PFSK-1 (cell line): Measurements from ENCODE around the gene TP53I3.

Experiments
- FOXP2 ChIP-seq: optimal IDR thresholded peaks from 2 replicates; pipeline ENCODE3; 2011; ENCODE audit warnings: borderline replicate concordance, control low read depth, inconsistent platforms; ENCODE audit not compliant: insufficient read depth; ENCODE audit errors: extremely low read length, extremely low read depth
- POLR2AphosphoS5 ChIP-seq: IDR thresholded peaks from 2 replicates; pipeline ENCODE4 v1.6.1; 2012; ENCODE audit warnings: low read depth, mild to moderate bottlenecking, control low read depth, low read length, moderate library complexity
- REST ChIP-seq, 2 experiments: IDR thresholded peaks; 2 replicates each; pipeline versions ENCODE4 v1.6.1 to v1.8.0; 2011 to 2012; ENCODE audit warnings: low read depth in 2 of 2, low read length in 2 of 2, control low read depth in 1 of 2, inconsistent platforms in 1 of 2, mild to moderate bottlenecking in 1 of 2, moderate library complexity in 1 of 2; ENCODE audit not compliant: insufficient read depth in 1 of 2
- SIN3A ChIP-seq: IDR thresholded peaks from 2 replicates; pipeline ENCODE4 v1.6.1; 2012; ENCODE audit warnings: mild to moderate bottlenecking, low read length, moderate library complexity, borderline replicate concordance; ENCODE audit not compliant: insufficient read depth
- TAF1 ChIP-seq: IDR thresholded peaks from 2 replicates; pipeline ENCODE4 v1.6.1; 2012; ENCODE audit warnings: low read length, control low read depth, borderline replicate concordance; ENCODE audit not compliant: insufficient read depth

TP53I3 gene

DNA sequence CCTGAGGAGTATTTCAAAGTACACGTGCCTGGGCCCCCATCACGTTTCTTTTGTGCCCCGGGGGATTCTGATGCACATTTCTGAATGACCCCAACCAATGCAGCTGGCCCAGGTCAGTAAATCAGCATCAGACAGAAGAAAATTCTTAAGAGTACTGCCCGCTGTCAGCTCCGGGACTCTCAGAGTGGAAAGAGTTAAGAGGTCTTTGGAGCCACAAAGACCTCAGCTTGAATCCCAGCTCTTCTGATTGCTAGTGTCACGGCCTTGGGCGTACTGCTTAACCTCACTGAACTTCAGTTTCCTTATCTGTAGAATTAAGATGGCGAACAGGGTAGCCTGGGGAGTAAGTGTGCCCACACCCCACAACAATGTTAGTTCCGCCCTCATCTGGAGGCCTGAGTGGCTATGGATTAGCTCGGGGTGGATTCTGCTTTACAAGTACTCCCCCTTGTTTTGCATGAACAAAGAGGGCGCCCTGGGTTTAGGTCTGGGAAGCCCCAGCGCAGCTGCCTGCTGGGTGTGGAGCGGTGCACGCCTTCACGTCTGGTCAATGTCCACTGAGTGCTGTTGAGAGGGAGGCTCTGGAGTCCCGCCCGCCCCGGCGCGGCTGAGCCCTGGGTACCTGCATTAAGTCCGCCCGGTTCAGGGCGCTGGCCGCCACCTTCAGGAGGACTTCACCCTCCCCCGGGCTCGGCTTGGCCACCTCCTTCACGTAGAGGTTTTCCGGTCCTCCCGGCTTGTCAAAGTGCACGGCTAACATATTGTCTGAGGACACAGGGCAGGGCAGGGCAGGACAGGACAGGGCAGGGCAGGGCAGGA, 858 bp downstream of the TP53I3 start:
- TF ChIP-seq TAF1 (no peak), SIN3A (no peak; the same call in 1 of the 2 replicates), POLR2AphosphoS5 (peak; percentile 17; the same call in 1 of the 2 replicates), REST (IDR thresholded peaks at IDR 0.05; ENCODE audit: insufficient read depth in 1 of 2, low read depth in 2 of 2, low read length in 2 of 2) (no peak)

GRCh38 chr2:24082787-24083566, 1.7 kb downstream of the TP53I3 start:
- no peak for TF ChIP-seq TAF1
- no peak for TF ChIP-seq FOXP2
- no peak for TF ChIP-seq REST (IDR thresholded peaks at IDR 0.05; ENCODE audit: insufficient read depth in 1 of 2, low read depth in 2 of 2, low read length in 2 of 2)
- no peak for TF ChIP-seq SIN3A
- TF ChIP-seq POLR2AphosphoS5, result no peak

DNA sequence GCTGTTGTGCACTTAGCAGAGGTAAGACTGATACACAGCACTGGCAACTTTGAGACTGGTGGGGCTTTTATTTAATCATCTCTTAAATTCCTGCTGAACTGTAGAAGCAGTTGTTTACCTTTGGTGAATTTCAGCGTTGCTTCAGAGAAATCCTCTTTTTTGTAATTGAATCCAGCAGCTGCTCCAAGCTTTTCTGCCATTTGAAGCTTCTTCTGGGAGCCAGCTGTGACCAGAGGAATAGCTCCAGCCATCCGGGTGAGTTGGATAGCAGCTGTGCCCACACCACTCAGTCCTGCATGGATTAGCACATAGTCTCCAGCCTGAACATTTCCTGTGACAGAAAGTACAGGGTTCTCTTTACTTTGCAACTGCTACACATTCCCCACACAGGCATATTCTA, 3.9 kb downstream of the TP53I3 start:
- TF ChIP-seq REST (IDR thresholded peaks at IDR 0.05; ENCODE audit: insufficient read depth in 1 of 2, low read depth in 2 of 2, low read length in 2 of 2) (no peak), SIN3A (no peak), POLR2AphosphoS5 (no peak), TAF1 (no peak), FOXP2 (no peak)

- TF ChIP-seq TAF1, result no peak
- no peak for TF ChIP-seq SIN3A
- no peak for TF ChIP-seq POLR2AphosphoS5
- no peak for TF ChIP-seq REST (IDR thresholded peaks at IDR 0.05; ENCODE audit: insufficient read depth in 1 of 2, low read depth in 2 of 2, low read length in 2 of 2)
- no peak for TF ChIP-seq FOXP2
Observed at GRCh38 chr2:24077879-24078278, 6.8 kb downstream of the TP53I3 start.
